Measurements from ENCODE around the gene CCNG2. TPM values are rescaled to one million over a fixed set of nuclear protein-coding genes. Genes with fewer than 3 reads are reported as not detected.

The CCNG2 gene
- total and polyA plus RNA-seq, 9 of the 15 experiments (the other 6 are each of a cell fraction or from before 2014, with no cell fraction given): 0.49 to 6.6 (median 2.9) TPM

GRCh38 chr4:77172336-77172735 lies 15.3 kb downstream of the CCNG2 start:
- intact Hi-C loops (cut with micrococcal nuclease): no loop called here
- POLR2A ChIA-PET: no interaction called here
- Histone ChIP-seq H3K4me2 (ENCODE audit: insufficient read depth, low read length) (no peak overlapping the region), H3K9ac (ENCODE audit: insufficient read depth in 1 of 2, low read depth in 2 of 2, low read length in 2 of 2) (no peak overlapping the region), H2AFZ (ENCODE audit: low read depth, low read length) (no peak overlapping the region), H3K9me1 (ENCODE audit: control insufficient read depth, insufficient read depth, low read length) (no peaks in the 10 kb centered on the region), H3K27me3 (ENCODE audit: control insufficient read depth in 2 of 2, insufficient read depth in 2 of 2, low read length in 2 of 2) (peaks cover 17 to 40% of the 10 kb centered on the region in 2 experiments), H3K79me2 (ENCODE audit: control insufficient read depth, insufficient read depth, low read length) (no peaks in the 10 kb centered on the region), H3K9me3 (replicated peaks; ENCODE audit: control insufficient read depth, insufficient read depth, low read depth, low read length) (no peaks in the 10 kb centered on the region), H3K4me1 (replicated peaks in 1 of 2; ENCODE audit: control insufficient read depth in 2 of 2, insufficient read depth in 2 of 2, low read length in 2 of 2) (no peaks in the 10 kb centered on the region; a peak in 1 of 5 replicates), H3K4me3 (no peak overlapping the region), H3K36me3 (ENCODE audit: control insufficient read depth, insufficient read depth, low read length) (no peaks in the 10 kb centered on the region), H4K20me1 (replicated peaks; ENCODE audit: control insufficient read depth, insufficient read depth, low read length) (no peaks in the 10 kb centered on the region), H3K27ac (ENCODE audit: extremely low read depth, low read depth, low read length) (no peak overlapping the region)
- FAIRE-seq (no peak), ATAC-seq (no peak), DNase-seq (ENCODE audit: extremely low read depth in 1 of 4, low spot score in 3 of 4) (no peak)
- WGBS (ENCODE audit: insufficient coverage, low coverage, missing lambda C conversion rate): 3% methylated on average over 3 of the region's 3 CpGs
- no peak for TF ChIP-seq KDM2B (CRISPR knock-in tag; IDR thresholded peaks at IDR 0.05)
- TF ChIP-seq NFE2 (IDR thresholded peaks at IDR 0.05; ENCODE audit: low read depth): no peak
- TF ChIP-seq SMAD1 (IDR thresholded peaks at IDR 0.05; ENCODE audit: low read depth, low read length, partially characterized antibody): no peak
- TF ChIP-seq U2AF2 (optimal IDR thresholded peaks at IDR 0.05; ENCODE audit: low read depth, low read length): no peak
- TF ChIP-seq MLLT1 (IDR thresholded peaks at IDR 0.05): no peak
- TF ChIP-seq ZNF175 (CRISPR knock-in tag; IDR thresholded peaks at IDR 0.05; ENCODE audit: low read depth): no peak
- BruUV-seq (replicated peaks): no TSS peak
- CTCF ChIA-PET (ENCODE audit: low intra/inter-chr PET ratio): no interaction called here
- in situ Hi-C loops (cut with MboI): no loop called here
